MCF 10A (cell line): ENCODE results near the gene CLDN20. TPM values are rescaled to one million over a fixed set of nuclear protein-coding genes. Genes with fewer than 3 reads are reported as not detected.

Experiments
- BruUV-seq: library from RNA; stranded (reverse); fragments of 400-500 nt; replicated peaks from 2 replicates; lab custom pipeline; 2021; lab: Mats Ljungman, UMichigan
- CTCF ChIA-PET: fragments of 300-600 bp; sonication (Branson Sonifier 250); formaldehyde crosslinking; extraction: SDS; loops from one replicate; lab custom pipeline; 2021; ENCODE audit warnings: antibody characterized with exemption, inconsistent platforms; lab: Yijun Ruan, JAX
- POLR2A ChIA-PET: fragments of 300-600, 350-650 bp; sonication (Branson Sonifier 250); formaldehyde crosslinking; extraction: SDS; loops from one replicate; lab custom pipeline; 2020; ENCODE audit warnings: antibody characterized with exemption, inconsistent platforms; lab: Yijun Ruan, JAX
- DNase-seq: peaks from one replicate; pipeline ENCODE4 v3.0.0-alpha.2; 2018; ENCODE audit not compliant: unreplicated experiment
- H3K27ac Mint-ChIP-seq: one replicate; pipeline ENCODE4 v1.8.0; 2022; ENCODE audit warnings: mild to moderate bottlenecking, low read depth, mixed read lengths; ENCODE audit not compliant: unreplicated experiment
- H3K27me3 Mint-ChIP-seq: one replicate; pipeline ENCODE4 v1.8.0; 2022; ENCODE audit warnings: mixed read lengths; ENCODE audit not compliant: insufficient read depth, unreplicated experiment
- H3K36me3 Mint-ChIP-seq: one replicate; pipeline ENCODE4 v1.8.0; 2022; ENCODE audit warnings: mild to moderate bottlenecking, moderate library complexity, mixed read lengths; ENCODE audit not compliant: insufficient read depth, unreplicated experiment
- H3K4me1 Mint-ChIP-seq: one replicate; pipeline ENCODE4 v1.8.0; 2022; ENCODE audit warnings: mixed read lengths; ENCODE audit not compliant: insufficient read depth, unreplicated experiment
- H3K4me3 Mint-ChIP-seq: one replicate; pipeline ENCODE4 v1.8.0; 2022; ENCODE audit warnings: mild to moderate bottlenecking, moderate library complexity, mixed read lengths; ENCODE audit not compliant: unreplicated experiment
- H3K9me3 Mint-ChIP-seq: one replicate; pipeline ENCODE4 v1.8.0; 2022; ENCODE audit warnings: mixed read lengths; ENCODE audit not compliant: unreplicated experiment
- CTCF ChIP-seq: fragments of 200-600 bp; IDR thresholded peaks from one replicate; pipeline ENCODE4 v1.8.0; 2022; ENCODE audit warnings: antibody characterized with exemption, mild to moderate bottlenecking; ENCODE audit not compliant: unreplicated experiment
- intact Hi-C: fragments of 100-400 bp; cut with micrococcal nuclease; formaldehyde crosslinking; loops from 2 replicates; pipeline ENCODE4 v1.14.1; 2022
- total RNA-seq: library from RNA; stranded (reverse); gene quantifications from 2 replicates; pipeline ENCODE4 v1.2.3, GENCODE V29; 2022

CLDN20 gene
- total RNA-seq, 1 experiment from 2014 or later = not detected

GRCh38 chr6:155287762-155288161 is 23.9 kb downstream of the CLDN20 start:
- Mint-ChIP-seq H3K9me3 (no peaks in the 10 kb centered on the region), H3K27ac (no peak overlapping the region), H3K36me3 (peaks cover 52% of the 10 kb centered on the region), H3K4me3 (no peak overlapping the region), H3K27me3 (no peaks in the 10 kb centered on the region), H3K4me1 (no peaks in the 10 kb centered on the region)
- POLR2A ChIA-PET = interaction anchor here (0.6 to 2.0 kb wide), 3 partner anchors 8 to 20 kb away, joined by 3 to 12 read pairs (median 3); no protein-coding TSS in a partner anchor
- CTCF ChIA-PET = interaction anchor here (0.8 to 1.0 kb wide), 2 partner anchors 10 to 16 kb away, joined by 3 to 4 read pairs; no protein-coding TSS in a partner anchor
- no peak for TF ChIP-seq CTCF
- intact Hi-C loops = no loop called here
- BruUV-seq = no TSS peak
- DNase-seq = no peak

GRCh38 chr6:155290491-155290890 is 26.7 kb downstream of the CLDN20 start:
- ChIA-PET POLR2A (no interaction called here), CTCF (no interaction called here)
- Mint-ChIP-seq H3K9me3 (no peaks in the 10 kb centered on the region), H3K27me3 (no peaks in the 10 kb centered on the region), H3K36me3 (peaks cover 56% of the 10 kb centered on the region), H3K4me3 (no peak overlapping the region), H3K27ac (no peak overlapping the region), H3K4me1 (no peaks in the 10 kb centered on the region)
- no peak for DNase-seq
- no peak for TF ChIP-seq CTCF
- BruUV-seq = no TSS peak
- intact Hi-C loops = no loop called here

GRCh38 chr6:155291291-155291690 is 27.5 kb downstream of the CLDN20 start:
- Mint-ChIP-seq H3K9me3 (no peaks in the 10 kb centered on the region), H3K36me3 (peaks cover 57% of the 10 kb centered on the region), H3K27me3 (no peaks in the 10 kb centered on the region), H3K4me1 (no peaks in the 10 kb centered on the region), H3K27ac (peak overlapping the region; percentile 30), H3K4me3 (no peak overlapping the region)
- CTCF ChIA-PET = interaction anchor here (0.8 kb wide), 1 partner anchor 16 kb away, joined by 4 read pairs; no protein-coding TSS in a partner anchor
- intact Hi-C loops = no loop called here
- no peak for DNase-seq
- no peak for TF ChIP-seq CTCF
- no TSS peak for BruUV-seq
- POLR2A ChIA-PET = no interaction called here

- CTCF ChIA-PET = interaction anchor here (0.7 kb wide), 1 partner anchor 119 kb away, joined by 3 read pairs; no protein-coding TSS in a partner anchor
- no peaks in the 10 kb centered on the region for H3K4me1 Mint-ChIP-seq
- no TSS peak for BruUV-seq
- no peak overlapping the region for H3K4me3 Mint-ChIP-seq
- POLR2A ChIA-PET = interaction anchor here (1.0 to 1.2 kb wide), 2 partner anchors 11 to 22 kb away, joined by 3 read pairs; partner anchors contain the start of gene TFB1M
- H3K36me3 Mint-ChIP-seq = peaks cover 61% of the 10 kb centered on the region
- H3K27me3 Mint-ChIP-seq = no peaks in the 10 kb centered on the region
- no peak for TF ChIP-seq CTCF
- intact Hi-C loops = no loop called here
- no peak overlapping the region for H3K27ac Mint-ChIP-seq
- no peak for DNase-seq
- H3K9me3 Mint-ChIP-seq = no peaks in the 10 kb centered on the region
These were observed 28.9 kb downstream of the CLDN20 start for GRCh38 chr6:155292711-155293110.
